CD14-positive monocyte (primary cell): Measurements from ENCODE around the gene PPARGC1A. TPM values are rescaled to one million over a fixed set of nuclear protein-coding genes. Genes with fewer than 3 reads are reported as not detected.

ENCODE experiments used
- DNase-seq, 3 donors: peaks; one replicate each; pipeline ENCODE4 v3.0.0-alpha.2; 2011 to 2022
- H2AFZ ChIP-seq: 2 replicates; pipeline ENCODE4 v1.6.0; 2012; ENCODE audit warnings: mild to moderate bottlenecking, low read depth, low read length, inconsistent platforms; ENCODE audit not compliant: insufficient read depth, poor library complexity, severe bottlenecking
- H3K27ac ChIP-seq, 2 donors: 1 replicate in 1 of 2; 2 replicates in 1 of 2; pipeline ENCODE4 v1.5.1; 2012 to 2013; ENCODE audit warnings: low read length in 2 of 2, control low read depth in 1 of 2, inconsistent platforms in 1 of 2, low read depth in 1 of 2, mild to moderate bottlenecking in 1 of 2
- H3K27me3 ChIP-seq, 2 donors: one replicate each; pipeline versions ENCODE4 v1.6.0 to v1.6.1; 2011 to 2013; ENCODE audit warnings: low read length in 2 of 2; ENCODE audit not compliant: control insufficient read depth in 2 of 2, insufficient read depth in 2 of 2
- H3K36me3 ChIP-seq, 2 donors: replicated peaks in 1 of 2; 1 replicate in 1 of 2; 2 replicates in 1 of 2; pipeline versions ENCODE4 v1.5.1 to v1.6.1; 2012 to 2013; ENCODE audit warnings: low read length in 2 of 2, control low read depth in 1 of 2, inconsistent platforms in 1 of 2, mild to moderate bottlenecking in 1 of 2; ENCODE audit not compliant: insufficient read depth in 2 of 2, control insufficient read depth in 1 of 2
- H3K4me1 ChIP-seq, 2 donors: 1 replicate in 1 of 2; 2 replicates in 1 of 2; pipeline versions ENCODE4 v1.5.1 to v1.6.1; 2012 to 2013; ENCODE audit warnings: low read length in 2 of 2, control low read depth in 1 of 2, inconsistent platforms in 1 of 2, mild to moderate bottlenecking in 1 of 2, moderate library complexity in 1 of 2; ENCODE audit not compliant: insufficient read depth in 2 of 2, control insufficient read depth in 1 of 2
- H3K4me2 ChIP-seq: replicated peaks from 2 replicates; pipeline ENCODE3; 2012; ENCODE audit warnings: low read length, moderate library complexity, mild to moderate bottlenecking; ENCODE audit not compliant: poor library complexity, severe bottlenecking; ENCODE audit errors: extremely low read depth
- H3K4me3 ChIP-seq, 3 experiments: fragments of 200-600 bp in 1 of 3; sonication (generic) in 1 of 3; replicated peaks in 1 of 3; 1 replicate in 2 of 3; 2 replicates in 1 of 3; pipeline ENCODE4 v1.5.1; 2011 to 2013; ENCODE audit warnings: low read length in 3 of 3, mild to moderate bottlenecking in 3 of 3, control low read depth in 2 of 3, low read depth in 2 of 3, inconsistent platforms in 1 of 3, moderate library complexity in 1 of 3
- H3K79me2 ChIP-seq: 2 replicates; pipeline ENCODE4 v1.6.0; 2012; ENCODE audit warnings: mild to moderate bottlenecking, control low read depth, inconsistent platforms, low read length, moderate library complexity; ENCODE audit not compliant: insufficient read depth
- H3K9ac ChIP-seq: 2 replicates; pipeline ENCODE4 v1.6.0; 2017; ENCODE audit warnings: low read length, mild to moderate bottlenecking; ENCODE audit not compliant: insufficient read depth, poor library complexity, severe bottlenecking
- H3K9me3 ChIP-seq, 2 donors: replicated peaks in 1 of 2; 1 replicate in 1 of 2; 2 replicates in 1 of 2; pipeline versions ENCODE4 v1.5.1 to v1.6.1; 2012 to 2013; ENCODE audit warnings: low read length in 2 of 2, control low read depth in 1 of 2; ENCODE audit not compliant: control insufficient read depth in 1 of 2, insufficient read depth in 1 of 2
- H4K20me1 ChIP-seq: 2 replicates; pipeline ENCODE4 v1.6.0; 2012; ENCODE audit warnings: mild to moderate bottlenecking, low read length, control low read depth, moderate library complexity; ENCODE audit not compliant: insufficient read depth
- H3K27ac Mint-ChIP-seq, 7 donors: one replicate each; pipeline ENCODE4 v1.8.0; 2020; ENCODE audit warnings: mild to moderate bottlenecking in 7 of 7, mixed read lengths in 7 of 7, moderate library complexity in 6 of 7, inconsistent platforms in 2 of 7
- H3K27me3 Mint-ChIP-seq, 3 donors: one replicate each; pipeline ENCODE4 v1.8.0; 2021 to 2022; ENCODE audit warnings: low read depth in 3 of 3, mild to moderate bottlenecking in 3 of 3, mixed read lengths in 3 of 3, moderate library complexity in 3 of 3, inconsistent platforms in 1 of 3
- H3K36me3 Mint-ChIP-seq, 2 donors: one replicate each; pipeline ENCODE4 v1.8.0; 2020; ENCODE audit warnings: mixed read lengths in 2 of 2, inconsistent platforms in 1 of 2, mild to moderate bottlenecking in 1 of 2
- H3K4me1 Mint-ChIP-seq: one replicate; pipeline ENCODE4 v1.8.0; 2020; ENCODE audit warnings: mild to moderate bottlenecking, mixed read lengths
- H3K4me3 Mint-ChIP-seq, 2 donors: one replicate each; pipeline ENCODE4 v1.8.0; 2020; ENCODE audit warnings: mild to moderate bottlenecking in 2 of 2, mixed read lengths in 2 of 2, moderate library complexity in 1 of 2
- H3K9me3 Mint-ChIP-seq, 7 donors: one replicate each; pipeline ENCODE4 v1.8.0; 2020 to 2022; ENCODE audit warnings: mixed read lengths in 7 of 7, mild to moderate bottlenecking in 6 of 7, moderate library complexity in 6 of 7, inconsistent platforms in 2 of 7
- WGBS: methylation state at CpG from one replicate; pipeline ENCODE4 v1.1.5; 2013; ENCODE audit warnings: missing lambda C conversion rate; ENCODE audit not compliant: insufficient coverage; 5-methylcytosine and 5-hydroxymethylcytosine counted together
- intact Hi-C, 2 donors: fragments of 100-400 bp; cut with micrococcal nuclease; formaldehyde crosslinking; loops; one replicate each; pipeline versions ENCODE4 v1.15.0 to v1.15.1; 2023
- polyA plus RNA-seq, 3 donors: library from polyadenylated mRNA; depleted of rRNA in 1 of 3; unstranded in 2 of 3; stranded (reverse) in 1 of 3; fragments of 300-500 nt in 2 of 3; fragments of >200 nt in 1 of 3; fragmentation: Illumina TruSeq in 2 of 3; gene quantifications; 1 replicate in 2 of 3; 2 replicates in 1 of 3; pipeline ENCODE4 v1.2.3, GENCODE V29; 2012 to 2021
- TF ChIP-seq, protein P1 (sequence below): fragments of 200-600 bp; IDR thresholded peaks from one replicate; pipeline ENCODE4 v1.8.0; 2022; ENCODE audit warnings: antibody characterized with exemption, mild to moderate bottlenecking

The PPARGC1A gene
- polyA plus RNA-seq, 3 donors: 0.58 to 1.1 (median 0.79) TPM

DNA sequence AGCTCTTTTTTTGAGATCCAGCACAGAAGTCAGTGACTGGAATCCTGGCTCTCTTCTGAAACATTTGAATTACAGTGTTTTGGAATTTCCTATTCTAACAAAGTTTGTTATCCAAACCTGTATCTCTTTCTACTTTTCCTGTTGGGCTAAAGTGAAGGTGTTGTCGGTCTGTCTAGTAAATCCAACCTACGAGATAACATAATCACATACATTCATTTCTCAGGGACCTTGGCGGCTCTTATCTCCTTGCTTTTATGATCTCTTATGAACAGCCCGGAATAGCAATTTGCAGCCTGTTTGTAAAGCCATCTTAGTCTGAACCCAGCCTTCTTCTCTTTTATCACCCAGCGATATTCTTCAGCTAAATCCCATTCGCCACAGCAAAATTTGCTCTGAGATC, 14.5 kb downstream of the PPARGC1A start:
- 100% methylated on average over 1 of the region's 6 CpGs for WGBS
- H3K4me1 Mint-ChIP-seq: peaks cover 6% of the 10 kb centered on the region
- no peak overlapping the region for H3K4me3 Mint-ChIP-seq
- Histone ChIP-seq H2AFZ (no peak overlapping the region), H3K27me3 (no peaks in the 10 kb centered on the region), H3K79me2 (peaks cover 5% of the 10 kb centered on the region), H3K36me3 (no peaks in the 10 kb centered on the region), H3K27ac (no peak overlapping the region), H3K4me2 (no peak overlapping the region), H3K4me3 (no peak overlapping the region), H3K9ac (no peak overlapping the region), H3K4me1 (peaks cover 7 to 8% of the 10 kb centered on the region in 2 donors), H3K9me3 (no peaks in the 10 kb centered on the region), H4K20me1 (no peaks in the 10 kb centered on the region)
- peaks cover 0 to 3% (median 1%) of the 10 kb centered on the region in 3 donors for H3K27me3 Mint-ChIP-seq
- TF ChIP-seq, protein P1, sequence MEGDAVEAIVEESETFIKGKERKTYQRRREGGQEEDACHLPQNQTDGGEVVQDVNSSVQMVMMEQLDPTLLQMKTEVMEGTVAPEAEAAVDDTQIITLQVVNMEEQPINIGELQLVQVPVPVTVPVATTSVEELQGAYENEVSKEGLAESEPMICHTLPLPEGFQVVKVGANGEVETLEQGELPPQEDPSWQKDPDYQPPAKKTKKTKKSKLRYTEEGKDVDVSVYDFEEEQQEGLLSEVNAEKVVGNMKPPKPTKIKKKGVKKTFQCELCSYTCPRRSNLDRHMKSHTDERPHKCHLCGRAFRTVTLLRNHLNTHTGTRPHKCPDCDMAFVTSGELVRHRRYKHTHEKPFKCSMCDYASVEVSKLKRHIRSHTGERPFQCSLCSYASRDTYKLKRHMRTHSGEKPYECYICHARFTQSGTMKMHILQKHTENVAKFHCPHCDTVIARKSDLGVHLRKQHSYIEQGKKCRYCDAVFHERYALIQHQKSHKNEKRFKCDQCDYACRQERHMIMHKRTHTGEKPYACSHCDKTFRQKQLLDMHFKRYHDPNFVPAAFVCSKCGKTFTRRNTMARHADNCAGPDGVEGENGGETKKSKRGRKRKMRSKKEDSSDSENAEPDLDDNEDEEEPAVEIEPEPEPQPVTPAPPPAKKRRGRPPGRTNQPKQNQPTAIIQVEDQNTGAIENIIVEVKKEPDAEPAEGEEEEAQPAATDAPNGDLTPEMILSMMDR: no peak
- H3K27ac Mint-ChIP-seq: no peak overlapping the region
- DNase-seq: no peak
- peaks cover 0 to 2% (median 0%) of the 10 kb centered on the region in 7 donors for H3K9me3 Mint-ChIP-seq
- intact Hi-C loops: no loop called here
- no peaks in the 10 kb centered on the region for H3K36me3 Mint-ChIP-seq

DNA sequence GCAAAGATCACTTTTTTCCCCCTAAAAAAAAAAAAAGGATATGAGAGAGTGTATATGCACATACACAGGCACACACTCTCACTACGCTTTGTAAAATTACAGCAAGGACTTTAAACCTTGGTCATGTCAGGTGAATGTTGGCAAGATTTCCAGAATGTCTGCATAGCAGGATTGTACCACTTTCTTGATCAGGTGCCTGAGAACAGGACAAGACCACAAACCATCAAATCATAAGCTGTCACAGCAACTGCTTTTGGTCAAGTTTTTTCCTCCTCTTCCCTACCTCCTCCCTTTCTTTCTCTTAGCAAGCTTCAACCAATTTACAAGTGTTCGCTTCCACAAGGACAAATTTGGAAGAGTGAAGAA, 15.3 kb downstream of the PPARGC1A start:
- H3K36me3 Mint-ChIP-seq: no peaks in the 10 kb centered on the region
- H3K4me2 ChIP-seq: no peak overlapping the region
- H3K79me2 ChIP-seq: peaks cover 5% of the 10 kb centered on the region
- no peak overlapping the region for H3K9ac ChIP-seq
- no peak overlapping the region for H3K27ac ChIP-seq
- peaks cover 0 to 3% (median 1%) of the 10 kb centered on the region in 3 donors for H3K27me3 Mint-ChIP-seq
- H3K4me1 ChIP-seq: peaks cover 0 to 3% of the 10 kb centered on the region in 2 donors
- no CpG with 5 or more reads among the region's 2 CpGs for WGBS
- no peak overlapping the region for H3K4me3 ChIP-seq
- TF ChIP-seq, protein P1: no peak
- no peak for DNase-seq
- H2AFZ ChIP-seq: no peak overlapping the region
- H3K36me3 ChIP-seq: no peaks in the 10 kb centered on the region
- intact Hi-C loops: no loop called here
- no peak overlapping the region for H3K27ac Mint-ChIP-seq
- no peaks in the 10 kb centered on the region for H3K27me3 ChIP-seq
- no peaks in the 10 kb centered on the region for H4K20me1 ChIP-seq
- H3K4me1 Mint-ChIP-seq: peaks cover under 1% of the 10 kb centered on the region
- no peak overlapping the region for H3K4me3 Mint-ChIP-seq
- peaks cover 0 to 2% (median 0%) of the 10 kb centered on the region in 7 donors for H3K9me3 Mint-ChIP-seq
- H3K9me3 ChIP-seq: no peaks in the 10 kb centered on the region
